Stimulated activated CD8-positive, alpha-beta memory T cell treated with anti-CD3 and anti-CD28 coated beads, Interleukin-15, amount 100 ng/mL, for 4 hours (primary cell): Measurements from ENCODE around the gene ADAMTS2.

Source experiments
- DNase-seq, 2 donors: peaks; one replicate each; pipeline ENCODE4 v3.0.0-alpha.2; 2020; ENCODE audit warnings: low read depth in 2 of 2

The ADAMTS2 gene

GRCh38 chr5:179232091-179232735 is 113.0 kb downstream of the ADAMTS2 start:
- DNase-seq, result no peak

DNA sequence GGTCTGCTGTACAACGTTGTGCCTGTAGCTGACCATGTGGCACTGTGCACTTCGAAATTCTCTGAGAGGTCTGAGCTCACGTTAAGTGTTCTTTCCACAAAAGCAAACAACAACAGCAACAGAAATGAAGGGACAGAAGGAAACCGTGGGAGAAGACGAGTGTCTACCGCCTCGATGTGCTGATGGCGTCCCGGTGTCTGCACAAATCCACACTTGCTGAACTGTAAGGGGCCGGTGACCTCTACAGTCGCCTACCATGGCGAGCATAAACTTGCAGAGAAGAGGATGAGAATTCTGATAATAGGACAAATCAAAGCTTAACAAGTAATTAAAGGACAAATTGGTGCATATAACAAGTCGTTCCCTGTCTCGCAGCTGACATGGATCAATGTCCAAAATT is 114.0 kb downstream of the ADAMTS2 start:
- DNase-seq, result no peak

DNA sequence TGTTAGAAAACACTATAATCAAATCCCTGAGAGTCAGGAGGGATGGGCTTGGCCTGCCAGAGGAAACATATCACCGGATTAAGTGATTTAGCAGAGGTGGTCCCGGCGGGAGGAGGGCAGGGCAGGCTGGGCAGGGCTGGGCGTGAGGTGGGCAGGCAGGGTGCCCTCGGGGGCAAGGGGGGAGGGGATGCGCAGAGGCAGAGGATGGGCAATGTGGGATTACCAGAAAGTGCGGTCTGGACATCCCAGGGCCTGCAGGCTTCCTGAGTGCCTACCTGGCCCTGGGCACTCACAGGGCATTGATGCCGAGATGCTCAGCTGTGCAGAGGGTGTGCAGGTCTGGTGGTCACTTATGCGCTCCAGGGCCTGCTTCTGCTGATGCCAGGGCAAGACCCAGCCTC is 115.2 kb downstream of the ADAMTS2 start:
- DNase-seq, result no peak

DNA sequence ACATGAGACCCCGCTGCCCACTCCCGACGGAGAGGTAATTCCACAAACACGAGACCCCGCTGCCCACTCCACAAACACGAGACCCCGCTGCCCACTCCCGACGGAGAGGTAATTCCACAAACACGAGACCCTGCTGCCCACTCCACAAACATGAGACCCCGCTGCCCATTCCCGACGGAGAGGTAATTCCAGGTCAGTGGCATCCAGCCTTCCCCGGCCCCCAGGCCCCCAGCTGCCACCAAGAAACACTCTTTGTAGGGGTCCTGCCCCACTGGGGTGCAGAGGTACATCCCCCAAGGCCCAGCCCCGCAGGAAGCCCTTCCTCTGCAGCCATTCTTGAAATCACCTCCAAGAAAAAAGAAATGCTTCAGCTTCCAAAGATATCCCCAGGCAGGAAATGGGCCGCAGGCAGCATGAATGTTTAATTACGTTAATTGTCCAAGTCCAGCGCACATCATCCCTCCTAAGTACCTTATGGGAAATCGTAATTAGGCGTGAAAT is 115.9 kb downstream of the ADAMTS2 start:
- no peak for DNase-seq

DNA sequence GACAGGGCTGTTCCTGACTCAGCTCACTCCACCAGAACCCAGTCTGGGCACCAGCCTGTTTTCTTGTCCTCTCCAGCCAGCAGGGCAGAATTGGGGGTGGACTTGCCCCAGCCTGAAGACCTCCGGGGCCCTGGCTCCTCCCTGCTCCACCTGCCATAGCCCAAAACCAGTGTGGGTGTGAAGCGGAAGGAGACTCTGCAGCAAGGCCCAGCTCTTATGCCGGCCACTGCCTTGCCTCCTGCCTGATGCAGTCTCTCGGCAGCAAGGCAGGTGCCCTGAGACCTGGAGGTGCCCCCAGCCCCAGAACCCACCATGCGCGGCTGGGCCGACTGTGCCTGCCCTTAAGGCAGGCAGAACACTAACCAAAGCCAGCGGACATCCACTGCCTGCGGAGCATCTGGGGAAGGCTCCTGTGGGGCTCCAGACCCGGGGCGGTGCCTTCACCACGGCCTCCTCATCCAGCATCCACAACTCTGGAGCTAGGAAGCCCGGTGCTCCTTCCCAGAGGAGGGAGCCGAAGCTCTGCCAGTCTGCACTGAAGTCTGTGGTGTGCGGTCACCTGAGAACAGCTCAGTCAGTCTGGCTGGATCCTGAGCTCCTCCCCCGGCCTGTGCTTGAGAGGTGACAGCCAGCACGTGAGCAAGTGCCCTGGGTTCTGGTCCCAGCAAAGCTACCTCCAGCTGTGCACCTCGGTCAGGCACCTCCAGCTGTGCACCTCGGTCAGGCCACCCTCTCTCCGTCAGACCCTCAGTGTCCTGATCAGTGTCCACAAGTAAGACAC is 116.7 kb downstream of the ADAMTS2 start:
- no peak for DNase-seq

DNA sequence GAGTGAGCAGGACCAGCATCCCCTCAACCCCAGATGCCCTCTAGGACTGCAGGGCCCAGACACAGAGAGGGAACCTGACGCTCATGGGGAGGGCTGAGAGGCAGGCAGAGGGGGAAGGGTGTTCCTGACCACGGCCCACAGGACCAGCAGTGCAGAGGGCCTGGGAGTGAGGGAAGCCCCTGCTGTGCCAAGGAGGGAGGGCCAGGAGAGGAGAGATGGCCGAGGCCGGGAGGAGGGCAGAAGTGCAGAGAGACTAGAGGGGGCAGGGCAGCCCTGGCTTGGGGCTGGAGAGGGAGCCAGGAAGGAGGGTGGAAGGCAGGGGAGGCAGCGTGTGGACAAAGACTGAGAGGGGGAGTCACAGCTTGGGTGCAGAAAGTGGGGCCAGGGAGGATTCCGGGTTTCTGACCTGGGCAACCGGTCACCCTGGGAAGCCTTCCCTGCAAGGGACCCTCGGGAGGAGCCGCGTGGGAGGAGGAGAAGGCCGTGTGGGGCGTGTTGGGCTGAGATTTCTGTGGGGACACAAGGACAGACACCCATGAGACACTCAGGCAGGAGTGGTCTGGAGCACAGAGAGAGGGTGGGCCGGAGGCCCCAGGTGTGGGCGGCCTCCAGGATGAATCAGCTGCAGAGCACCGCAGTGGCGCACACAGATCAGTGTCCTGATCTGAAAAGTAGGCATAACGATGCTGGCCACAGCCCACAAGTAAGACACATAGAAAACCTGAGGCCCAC is 117.5 kb downstream of the ADAMTS2 start:
- no peak for DNase-seq

DNA sequence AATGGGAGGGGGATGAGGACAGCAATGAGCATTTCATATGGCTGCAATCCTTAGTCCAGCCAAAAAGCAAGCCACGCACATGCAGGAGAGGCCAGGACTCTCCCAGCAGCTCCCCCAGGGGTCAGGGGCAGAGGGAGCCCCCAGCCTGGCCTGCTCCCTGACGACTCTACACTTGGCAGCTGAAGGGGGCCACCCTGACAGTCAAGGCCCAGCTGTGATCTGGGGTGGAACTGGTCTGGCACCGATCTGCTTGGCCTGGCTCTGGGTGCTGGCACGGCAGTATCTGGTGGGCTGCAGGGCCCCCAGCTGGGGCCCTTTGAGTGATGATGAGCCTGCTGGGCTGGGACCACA is 118.1 kb downstream of the ADAMTS2 start:
- no peak for DNase-seq

- DNase-seq, result no peak
These were observed 118.6 kb downstream of the ADAMTS2 start for GRCh38 chr5:179226696-179227095.

GRCh38 chr5:179225387-179225786 is 119.9 kb downstream of the ADAMTS2 start:
- no peak for DNase-seq

DNA sequence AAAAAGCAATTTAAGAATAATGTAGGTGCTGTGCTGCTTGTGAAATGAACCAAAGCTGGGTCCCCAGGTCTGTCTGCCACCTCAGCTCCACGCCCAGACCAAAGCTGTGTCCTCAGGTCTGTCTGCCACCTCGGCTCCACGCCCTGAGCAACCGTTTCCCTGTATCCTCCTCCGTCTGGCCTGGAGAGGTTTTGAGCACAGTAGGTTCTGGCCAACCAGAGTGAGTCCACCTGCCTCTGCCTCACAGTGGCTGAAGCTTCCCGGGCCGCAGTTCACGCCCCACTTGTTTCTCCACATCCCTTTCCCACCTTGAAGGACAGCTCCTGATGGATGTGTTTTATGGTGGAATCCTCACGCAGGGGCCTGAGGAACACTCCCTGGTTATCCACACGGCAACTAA is 120.5 kb downstream of the ADAMTS2 start:
- DNase-seq, result no peak

- no peak for DNase-seq
These were observed 121.3 kb downstream of the ADAMTS2 start for GRCh38 chr5:179223961-179224360.

GRCh38 chr5:179223528-179223927 is 121.7 kb downstream of the ADAMTS2 start:
- no peak for DNase-seq

DNA sequence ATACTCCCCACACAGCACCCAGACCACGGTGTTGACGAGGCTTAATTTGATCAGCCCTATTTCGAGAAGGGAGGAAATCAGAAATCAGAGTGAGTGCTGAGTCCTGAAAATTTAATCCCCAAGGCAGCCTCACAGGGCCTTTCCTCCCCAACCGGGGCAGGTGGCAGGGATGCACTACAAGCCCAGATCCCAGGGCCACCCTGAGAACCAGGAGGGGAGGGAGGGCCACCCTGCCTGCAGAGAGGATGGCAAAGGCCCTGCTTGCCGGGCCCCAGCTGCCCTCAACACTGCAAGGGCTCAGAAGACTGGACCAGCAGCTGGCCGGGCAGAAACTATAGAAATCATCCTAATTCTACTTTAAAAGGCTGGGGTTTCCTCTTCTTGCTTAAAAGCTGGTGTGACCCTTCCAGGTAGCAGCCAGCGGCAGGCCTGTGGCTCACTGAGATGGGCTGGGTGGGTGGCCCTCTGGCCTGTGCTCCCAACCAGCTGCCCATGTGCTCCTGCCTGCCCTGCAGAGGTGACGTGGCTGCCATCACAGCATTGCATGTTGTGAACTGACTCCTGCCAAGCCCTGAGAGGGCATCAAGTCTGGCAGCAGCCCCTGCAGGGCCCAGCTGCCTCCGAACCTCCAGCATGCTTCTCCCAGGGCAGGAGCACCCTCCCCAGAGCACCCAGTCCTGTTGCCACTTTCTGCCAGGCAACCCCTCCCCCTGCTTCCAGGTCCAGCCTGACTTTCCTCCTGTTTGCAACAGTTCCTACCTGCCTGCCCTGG is 122.8 kb downstream of the ADAMTS2 start:
- no peak for DNase-seq

DNA sequence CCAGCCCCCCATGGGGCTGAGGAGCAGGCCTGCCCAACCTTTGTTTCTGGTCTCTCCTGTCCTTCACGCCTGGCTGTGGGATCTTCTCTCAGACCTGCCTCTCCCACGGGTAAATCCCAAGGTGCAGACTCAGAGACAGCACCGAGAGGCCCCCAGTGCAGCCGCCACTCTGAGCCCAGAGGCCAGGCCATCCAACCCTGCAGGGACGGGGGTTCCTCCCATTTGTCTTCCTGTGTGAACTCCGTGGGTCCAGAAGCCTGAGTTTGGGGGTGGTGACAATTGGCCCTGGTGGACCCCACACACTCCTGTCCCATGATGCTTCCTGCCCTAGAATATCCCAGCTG is 123.4 kb downstream of the ADAMTS2 start:
- no peak for DNase-seq

DNA sequence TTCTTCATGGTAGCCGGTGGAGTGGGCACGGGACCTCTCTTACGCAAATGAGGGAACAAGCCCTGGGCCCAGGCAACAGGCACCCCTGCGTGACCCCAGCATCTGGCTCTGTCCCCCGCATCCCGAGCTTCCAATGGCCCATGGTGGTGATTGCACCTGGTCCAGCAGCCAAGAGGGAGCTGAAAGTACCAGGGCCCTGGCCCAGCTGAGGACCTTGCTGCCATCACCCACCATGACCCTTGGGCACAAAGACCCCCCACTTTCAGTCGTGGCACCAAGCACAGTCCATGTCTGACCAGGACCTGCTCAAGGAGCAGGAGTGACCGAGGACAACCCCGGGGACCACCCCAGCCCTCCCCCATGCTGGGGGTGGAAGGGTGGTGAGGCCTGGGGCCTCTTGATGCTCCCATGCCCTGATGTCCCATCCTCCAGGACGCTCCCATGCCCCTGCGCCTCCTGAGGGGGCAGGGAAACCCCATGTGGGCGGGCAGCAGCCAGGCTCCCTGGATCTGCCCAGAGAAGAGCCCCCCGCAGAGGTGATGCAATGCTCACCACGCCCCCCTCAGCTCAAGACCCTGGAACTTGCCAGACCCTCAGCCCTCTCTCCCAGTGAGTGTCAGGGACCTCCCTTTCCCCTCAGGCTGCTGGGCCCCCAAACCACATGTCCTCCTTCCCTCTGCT is 123.9 kb downstream of the ADAMTS2 start:
- no peak for DNase-seq

- no peak for DNase-seq
These were observed 124.5 kb downstream of the ADAMTS2 start for GRCh38 chr5:179220716-179221115.

DNA sequence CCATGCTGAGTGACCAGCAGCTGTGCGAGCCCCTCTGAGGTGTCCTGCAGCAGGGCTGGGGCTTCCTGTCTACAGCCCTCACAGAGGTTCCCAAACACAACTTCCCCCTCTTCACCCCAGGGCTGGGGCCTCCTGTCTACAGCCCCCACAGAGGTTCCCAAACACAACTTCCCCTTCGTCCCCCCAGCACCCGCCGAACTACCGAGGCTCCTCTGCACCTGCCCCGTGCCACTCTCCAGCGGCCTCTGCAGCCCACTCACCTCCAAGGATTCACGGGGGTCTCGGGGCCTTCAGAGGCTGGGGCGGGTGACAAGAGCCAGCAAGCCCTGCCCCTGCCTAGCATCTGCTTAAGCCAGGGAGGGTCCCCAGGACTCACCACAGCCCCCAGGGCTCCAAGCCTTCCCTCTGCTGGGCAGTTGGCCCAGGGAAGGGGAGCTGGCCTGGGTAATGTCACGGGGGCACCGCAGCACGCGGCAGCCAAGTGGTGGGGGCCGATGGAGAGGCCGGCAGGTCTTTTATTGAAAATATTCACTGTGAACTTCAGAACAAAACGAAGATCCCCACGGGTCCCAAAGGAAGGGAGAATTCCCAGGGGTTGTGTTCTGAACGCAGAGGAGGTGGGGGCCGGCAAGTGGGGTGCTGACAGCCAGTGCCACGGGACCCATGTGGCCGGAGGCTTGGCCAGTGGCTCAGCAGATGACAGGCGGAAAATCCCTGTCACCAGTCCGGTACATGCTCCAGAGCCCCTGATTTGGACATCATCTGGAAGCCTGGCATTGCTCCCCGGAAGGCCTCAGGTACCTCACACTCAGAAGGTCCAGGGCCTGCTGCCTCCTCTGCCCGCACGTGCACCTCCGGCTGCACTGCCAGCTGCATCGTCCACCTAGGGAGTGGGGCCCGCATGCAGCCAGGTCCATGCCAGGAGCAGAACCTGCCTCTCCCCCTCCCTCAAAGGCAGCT is 125.3 kb downstream of the ADAMTS2 start:
- no peak for DNase-seq

DNA sequence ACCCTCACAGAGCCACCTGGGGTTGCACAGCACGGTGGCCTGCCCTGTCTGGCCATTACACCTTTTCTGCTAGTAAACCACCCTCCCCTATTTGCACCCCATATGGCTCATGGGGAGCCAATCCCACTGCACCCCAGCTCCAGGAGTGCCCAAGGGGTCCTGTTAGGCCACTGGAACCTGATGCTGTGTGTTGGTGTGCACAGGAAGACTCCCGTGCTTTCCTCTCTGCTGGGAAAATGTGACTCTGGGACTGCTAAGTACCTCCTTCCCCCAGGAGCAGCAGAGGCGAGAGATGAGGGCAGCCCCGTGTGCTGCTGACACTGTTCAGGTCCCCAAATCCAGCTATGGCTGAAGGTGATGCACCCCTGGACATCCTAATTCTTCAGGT is 126.3 kb downstream of the ADAMTS2 start:
- no peak for DNase-seq

GRCh38 chr5:179217956-179218942 is 127.0 kb downstream of the ADAMTS2 start:
- no peak for DNase-seq
